Activated CD8-positive, alpha-beta T cell treated with anti-CD3 and anti-CD28 coated beads for 36 hours (primary cell): ENCODE data around the gene IL17B. TPM values are rescaled to one million over a fixed set of nuclear protein-coding genes. Genes with fewer than 3 reads are reported as not detected.
"Not testable (repeated sequence)": the region's sequence is repeated elsewhere in the genome, so short reads cannot be mapped to it uniquely, and the experiment has no call there.

Experiments used
- ATAC-seq: fragments of 200-7000 bp; cut with Tn5 transposase; one replicate; pipeline ENCODE4 v1.10.0; 2021; ENCODE audit warnings: mild to moderate bottlenecking, moderate library complexity
- CTCF ChIA-PET: fragments of 350-600 bp; sonication (Branson Sonifier 250); formaldehyde crosslinking; loops from one replicate; lab custom pipeline; 2021; ENCODE audit warnings: antibody characterized with exemption; lab: Charles Lee
- POLR2A ChIA-PET: fragments of 350-600 bp; sonication (Branson Sonifier 250); formaldehyde crosslinking; loops from one replicate; lab custom pipeline; 2021; ENCODE audit warnings: antibody characterized with exemption; lab: Charles Lee
- DNase-seq: peaks from one replicate; pipeline ENCODE4 v3.0.0-alpha.2; 2020
- H3K27ac Mint-ChIP-seq: one replicate; pipeline ENCODE4 v1.8.0; 2021; ENCODE audit warnings: mild to moderate bottlenecking, mixed read lengths
- H3K27me3 Mint-ChIP-seq: one replicate; pipeline ENCODE4 v1.8.0; 2021; ENCODE audit warnings: mixed read lengths
- H3K36me3 Mint-ChIP-seq: one replicate; pipeline ENCODE4 v1.8.0; 2021; ENCODE audit warnings: low read depth, mixed read lengths
- H3K4me1 Mint-ChIP-seq: one replicate; pipeline ENCODE4 v1.8.0; 2021; ENCODE audit warnings: low read depth, mixed read lengths
- H3K4me3 Mint-ChIP-seq: one replicate; pipeline ENCODE4 v1.8.0; 2021; ENCODE audit warnings: mild to moderate bottlenecking, moderate library complexity, mixed read lengths
- H3K9me3 Mint-ChIP-seq: one replicate; pipeline ENCODE4 v1.8.0; 2021; ENCODE audit warnings: mixed read lengths
- intact Hi-C: fragments of 100-400 bp; cut with micrococcal nuclease; formaldehyde crosslinking; loops from one replicate; pipeline ENCODE4 v1.10.0; 2022
- total RNA-seq, 2 experiments: library from RNA; stranded (reverse); gene quantifications; one replicate each; pipeline ENCODE4 v1.2.3, GENCODE V29; 2021
- TF ChIP-seq, protein P1 (sequence below): fragments of 200-600 bp; IDR thresholded peaks from one replicate; pipeline ENCODE4 v1.8.0; 2022; ENCODE audit warnings: antibody characterized with exemption, mild to moderate bottlenecking

IL17B gene
- total RNA-seq, 2 experiments from 2014 or later = not detected

- peak; percentile 67 for ATAC-seq
- no peak for DNase-seq
- ChIA-PET CTCF (no interaction called here), POLR2A (no interaction called here)
- TF ChIP-seq, protein P1, sequence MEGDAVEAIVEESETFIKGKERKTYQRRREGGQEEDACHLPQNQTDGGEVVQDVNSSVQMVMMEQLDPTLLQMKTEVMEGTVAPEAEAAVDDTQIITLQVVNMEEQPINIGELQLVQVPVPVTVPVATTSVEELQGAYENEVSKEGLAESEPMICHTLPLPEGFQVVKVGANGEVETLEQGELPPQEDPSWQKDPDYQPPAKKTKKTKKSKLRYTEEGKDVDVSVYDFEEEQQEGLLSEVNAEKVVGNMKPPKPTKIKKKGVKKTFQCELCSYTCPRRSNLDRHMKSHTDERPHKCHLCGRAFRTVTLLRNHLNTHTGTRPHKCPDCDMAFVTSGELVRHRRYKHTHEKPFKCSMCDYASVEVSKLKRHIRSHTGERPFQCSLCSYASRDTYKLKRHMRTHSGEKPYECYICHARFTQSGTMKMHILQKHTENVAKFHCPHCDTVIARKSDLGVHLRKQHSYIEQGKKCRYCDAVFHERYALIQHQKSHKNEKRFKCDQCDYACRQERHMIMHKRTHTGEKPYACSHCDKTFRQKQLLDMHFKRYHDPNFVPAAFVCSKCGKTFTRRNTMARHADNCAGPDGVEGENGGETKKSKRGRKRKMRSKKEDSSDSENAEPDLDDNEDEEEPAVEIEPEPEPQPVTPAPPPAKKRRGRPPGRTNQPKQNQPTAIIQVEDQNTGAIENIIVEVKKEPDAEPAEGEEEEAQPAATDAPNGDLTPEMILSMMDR = no peak
- intact Hi-C loops = no loop called here
- H3K36me3 Mint-ChIP-seq = no peaks in the 10 kb centered on the region
- H3K9me3 Mint-ChIP-seq = no peaks in the 10 kb centered on the region
- no peak overlapping the region for H3K27ac Mint-ChIP-seq
- H3K4me1 Mint-ChIP-seq = no peaks in the 10 kb centered on the region
- H3K4me3 Mint-ChIP-seq = no peak overlapping the region
- H3K27me3 Mint-ChIP-seq = no peaks in the 10 kb centered on the region
Measured at GRCh38 chr5:149392718-149393117, 13.6 kb upstream of the IL17B start.

DNA sequence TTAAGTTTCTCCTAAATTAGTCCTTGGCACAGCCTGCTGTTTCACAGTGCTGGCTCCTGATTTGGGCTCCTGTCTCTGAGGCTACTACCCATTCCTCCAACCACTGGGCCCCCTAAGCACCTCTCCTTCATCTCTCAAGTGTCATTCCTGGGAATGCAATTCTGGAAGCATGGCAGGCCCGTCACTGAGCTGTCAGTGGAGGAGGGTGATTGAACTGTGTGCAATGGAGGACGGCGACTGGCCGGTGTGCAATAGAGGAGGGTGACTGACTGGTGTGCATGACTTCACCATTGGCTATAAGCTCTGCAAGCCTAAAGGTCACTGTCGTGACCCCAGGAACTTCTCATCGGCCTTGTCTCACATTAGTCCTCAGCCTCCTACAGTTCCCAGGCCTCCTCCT, 12.4 kb upstream of the IL17B start:
- TF ChIP-seq, protein P1 = no peak
- no peaks in the 10 kb centered on the region for H3K36me3 Mint-ChIP-seq
- POLR2A ChIA-PET = interaction anchor here (0.7 kb wide), 1 partner anchor 38 kb away, joined by 4 read pairs; no protein-coding TSS in a partner anchor
- DNase-seq (no peak), ATAC-seq (no peak)
- H3K4me1 Mint-ChIP-seq = no peaks in the 10 kb centered on the region
- H3K27ac Mint-ChIP-seq = no peak overlapping the region
- intact Hi-C loops = no loop called here
- CTCF ChIA-PET = interaction anchor here (0.8 to 3.4 kb wide), 2 partner anchors 10 to 19 kb away, joined by 3 to 19 read pairs; no protein-coding TSS in a partner anchor
- H3K27me3 Mint-ChIP-seq = no peaks in the 10 kb centered on the region
- H3K9me3 Mint-ChIP-seq = no peaks in the 10 kb centered on the region
- no peak overlapping the region for H3K4me3 Mint-ChIP-seq

GRCh38 chr5:149391076-149391475, 12.0 kb upstream of the IL17B start:
- DNase-seq, H3K4me3 Mint-ChIP-seq, H3K27ac Mint-ChIP-seq, H3K27me3 Mint-ChIP-seq, ATAC-seq, H3K4me1 Mint-ChIP-seq, intact Hi-C loops, H3K9me3 Mint-ChIP-seq, H3K36me3 Mint-ChIP-seq: not testable (repeated sequence)
- ChIA-PET POLR2A (interaction anchor here (0.7 kb wide), 1 partner anchor 38 kb away, joined by 4 read pairs; no protein-coding TSS in a partner anchor), CTCF (interaction anchor here (1.4 to 3.4 kb wide), 4 partner anchors 9 to 437 kb away, joined by 3 to 19 read pairs (median 6); no protein-coding TSS in a partner anchor)

DNA sequence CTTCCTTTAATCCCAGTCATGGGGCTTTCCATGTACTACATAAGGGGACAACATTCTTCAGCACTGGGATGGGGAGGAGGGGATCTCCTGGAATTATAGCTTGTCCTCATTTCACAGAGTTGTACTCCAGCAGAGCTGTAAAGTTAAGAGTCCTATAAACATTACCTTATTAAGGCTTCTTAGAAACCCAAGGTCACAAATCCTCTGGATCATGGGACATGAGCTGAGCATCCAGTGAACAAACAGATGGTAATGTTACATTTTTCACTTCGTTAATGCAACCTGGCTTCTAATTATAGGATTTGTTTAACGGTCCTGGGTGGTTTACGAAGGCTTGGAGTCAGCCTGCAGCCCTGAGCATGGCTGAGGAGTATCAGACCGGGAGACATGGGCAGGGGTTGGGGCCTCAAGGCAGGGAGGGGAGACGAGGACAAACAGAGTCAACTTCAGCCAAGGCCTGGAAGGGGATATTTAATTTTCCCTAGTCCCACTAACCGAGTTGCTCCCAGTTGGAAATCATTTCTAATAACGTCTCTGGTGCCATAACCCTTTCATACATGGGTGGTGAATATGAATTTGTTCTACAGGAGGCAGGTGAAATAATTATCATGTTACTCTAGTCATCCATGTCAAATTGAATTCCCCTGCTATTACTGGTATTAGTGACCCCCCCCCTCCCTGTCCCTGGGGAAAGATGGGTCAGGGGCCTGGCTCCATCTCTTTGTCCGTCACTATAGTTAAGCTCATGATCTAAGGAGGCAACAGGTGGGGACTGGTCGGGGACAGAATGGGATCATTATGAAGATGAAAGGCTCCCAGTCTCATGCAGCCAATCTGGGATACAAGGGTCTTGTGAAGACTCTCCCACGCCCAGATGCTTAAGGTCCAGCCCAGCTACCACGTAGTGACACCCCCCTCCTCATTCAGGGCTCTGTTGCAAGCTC, 10.7 kb upstream of the IL17B start:
- Mint-ChIP-seq H3K4me3 (no peak overlapping the region), H3K27ac (no peak overlapping the region), H3K27me3 (no peaks in the 10 kb centered on the region), H3K36me3 (no peaks in the 10 kb centered on the region), H3K4me1 (no peaks in the 10 kb centered on the region), H3K9me3 (no peaks in the 10 kb centered on the region)
- DNase-seq (no peak), ATAC-seq (no peak)
- CTCF ChIA-PET = interaction anchor here (1.4 to 3.4 kb wide), 5 partner anchors 8 to 439 kb away, joined by 3 to 19 read pairs (median 4); no protein-coding TSS in a partner anchor
- intact Hi-C loops = no loop called here
- POLR2A ChIA-PET = interaction anchor here (0.7 kb wide), 1 partner anchor 32 kb away, joined by 5 read pairs; no protein-coding TSS in a partner anchor
- TF ChIP-seq, protein P1 = no peak

DNA sequence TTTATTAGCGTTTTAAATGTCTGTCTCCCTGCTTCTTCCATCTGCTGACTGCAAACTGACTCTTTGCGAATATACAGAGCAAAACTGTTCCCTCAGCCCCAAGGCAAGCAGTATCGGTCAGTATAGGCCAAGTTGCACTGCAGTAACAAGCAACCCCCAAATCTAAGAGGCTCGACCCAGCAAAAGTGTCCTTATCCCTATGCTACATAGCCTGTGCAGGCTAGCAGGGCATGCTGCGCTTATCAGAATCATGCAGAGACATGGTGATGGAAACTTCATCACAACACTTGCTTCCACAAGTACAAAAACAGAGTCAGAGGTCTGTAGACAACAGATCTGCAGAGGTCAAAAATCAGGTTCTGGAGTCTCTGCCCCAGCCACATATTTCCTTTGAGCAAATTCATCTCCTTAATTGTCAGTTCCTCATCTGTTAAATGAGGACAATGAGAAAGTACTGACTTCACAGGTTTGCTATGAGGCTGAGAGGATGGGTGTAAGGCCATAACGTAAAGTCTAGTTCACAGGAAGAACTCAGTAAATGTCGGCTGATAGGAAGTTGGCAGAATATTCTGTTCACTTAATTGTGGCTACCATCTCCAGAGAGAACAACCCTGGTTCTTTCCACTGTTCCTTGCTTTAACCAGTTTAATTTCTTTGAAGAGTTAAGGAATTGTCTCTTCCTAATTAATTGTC, 9.6 kb upstream of the IL17B start:
- ChIA-PET CTCF (interaction anchor here (2.1 to 4.8 kb wide), 4 partner anchors 16 to 72 kb away, joined by 7 to 25 read pairs (median 22); no protein-coding TSS in a partner anchor), POLR2A (interaction anchor here (0.7 kb wide), 1 partner anchor 33 kb away, joined by 5 read pairs; no protein-coding TSS in a partner anchor)
- H3K9me3 Mint-ChIP-seq = no peaks in the 10 kb centered on the region
- no peak for DNase-seq
- H3K4me3 Mint-ChIP-seq = no peak overlapping the region
- no peaks in the 10 kb centered on the region for H3K36me3 Mint-ChIP-seq
- H3K27me3 Mint-ChIP-seq = no peaks in the 10 kb centered on the region
- H3K4me1 Mint-ChIP-seq = no peaks in the 10 kb centered on the region
- H3K27ac Mint-ChIP-seq = no peak overlapping the region
- intact Hi-C loops = no loop called here
- no peak for ATAC-seq
- TF ChIP-seq, protein P1 = no peak
